HepG2 (cell line): ENCODE results near the gene PCTP. TPM values are rescaled to one million over a fixed set of nuclear protein-coding genes. Genes with fewer than 3 reads are reported as not detected.

ENCODE experiments used
- AGO1 ChIP-seq: fragments of 200-400 bp; formaldehyde crosslinking; IDR thresholded peaks from 2 replicates; pipeline ENCODE4 v1.6.1; 2017; ENCODE audit warnings: mild to moderate bottlenecking, low read depth, low read length, moderate library complexity; ENCODE audit not compliant: poor library complexity, severe bottlenecking
- CREBL2 ChIP-seq: sonication (generic); formaldehyde crosslinking; IDR thresholded peaks from 2 replicates; pipeline ENCODE4 v1.8.1; 2023; ENCODE audit warnings: missing genetic modification reagents, mild to moderate bottlenecking, borderline replicate concordance
- ERF ChIP-seq: IDR thresholded peaks from 2 replicates; pipeline ENCODE4 v1.6.1; 2018; ENCODE audit warnings: missing biosample characterization, missing genetic modification reagents
- GLMP ChIP-seq: sonication (generic); formaldehyde crosslinking; IDR thresholded peaks from 2 replicates; pipeline ENCODE4 v1.9.0; 2021; ENCODE audit warnings: missing genetic modification reagents, mild to moderate bottlenecking, borderline replicate concordance
- MXI1 ChIP-seq: IDR thresholded peaks from 3 replicates; pipeline ENCODE4 v1.6.1; 2012; ENCODE audit warnings: low read depth, low read length, inconsistent platforms, borderline replicate concordance
- PBX2 ChIP-seq: IDR thresholded peaks from 2 replicates; pipeline ENCODE4 v1.6.1; 2016; ENCODE audit warnings: control low read depth
- ZNF138 ChIP-seq: sonication (generic); formaldehyde crosslinking; IDR thresholded peaks from 2 replicates; pipeline ENCODE4 v1.5.0; 2020; ENCODE audit warnings: mild to moderate bottlenecking, low read depth, missing genetic modification reagents
- ZNF276 ChIP-seq: sonication (generic); formaldehyde crosslinking; IDR thresholded peaks from 2 replicates; pipeline ENCODE4 v1.4.0; 2020; ENCODE audit warnings: mild to moderate bottlenecking, low read depth, missing genetic modification reagents
- ZNF567 ChIP-seq: sonication (generic); formaldehyde crosslinking; IDR thresholded peaks from 2 replicates; pipeline ENCODE4 v1.8.1; 2023; ENCODE audit warnings: mild to moderate bottlenecking, missing genetic modification reagents, borderline replicate concordance
- polyA plus RNA-seq, 8 experiments: library from polyadenylated mRNA; depleted of rRNA in 3 of 8; stranded (reverse) in 7 of 8; unstranded in 1 of 8; fragments of >200 nt; fragmentation: Illumina TruSeq in 4 of 8; extraction: Trizol in 4 of 8; gene quantifications; 2 replicates each; pipeline versions ENCODE4 v1.2.1 to v1.2.3, GENCODE V29; 2011 to 2016; ENCODE audit warnings: low read depth in 4 of 8, missing spikeins in 1 of 8, mixed read lengths in 1 of 8; ENCODE audit not compliant: insufficient read depth in 1 of 8
- total RNA-seq, 5 experiments: library from RNA; depleted of rRNA; stranded (reverse); fragments of >200 nt; fragmentation: Illumina TruSeq; extraction: Trizol; gene quantifications; 2 replicates each; pipeline ENCODE4 v1.2.3, GENCODE V29; 2016; ENCODE audit warnings: low read depth in 1 of 5
- TF ChIP-seq, protein P1 (sequence below): IDR thresholded peaks from 2 replicates; pipeline ENCODE4 v1.6.1; 2016; ENCODE audit warnings: missing compliant biosample characterization, missing genetic modification reagents, borderline replicate concordance
- TF ChIP-seq, protein P2 (sequence below), 2 experiments: sonication (generic) in 1 of 2; formaldehyde crosslinking in 1 of 2; IDR thresholded peaks; 2 replicates each; pipeline versions ENCODE4 v1.5.1 to v1.6.1; 2011 to 2020; ENCODE audit warnings: borderline replicate concordance in 1 of 2, low read depth in 1 of 2, low read length in 1 of 2, mild to moderate bottlenecking in 1 of 2, missing genetic modification reagents in 1 of 2, moderate library complexity in 1 of 2
- TF ChIP-seq, protein P3 (sequence below): sonication (generic); formaldehyde crosslinking; IDR thresholded peaks from 2 replicates; pipeline ENCODE4 v1.9.0; 2022; ENCODE audit warnings: missing genetic modification reagents, mild to moderate bottlenecking, borderline replicate concordance
- TF ChIP-seq, protein P4 (sequence below): sonication (generic); formaldehyde crosslinking; conservative IDR thresholded peaks from 2 replicates; pipeline ENCODE4 v1.4.0; 2020; ENCODE audit warnings: missing genetic modification reagents
- TF ChIP-seq, protein P5 (sequence below): sonication (generic); formaldehyde crosslinking; IDR thresholded peaks from 2 replicates; pipeline ENCODE4 v1.5.1; 2020; ENCODE audit warnings: mild to moderate bottlenecking, moderate library complexity, missing genetic modification reagents

The PCTP gene
- total and polyA plus RNA-seq, 2 of the 13 experiments (the other 11 are each of a cell fraction or from before 2014, with no cell fraction given) = 37.1 to 50.7 TPM

- TF ChIP-seq ZNF276 (no peak), ERF (no peak), ZNF567 (no peak), AGO1 (no peak), MXI1 (no peak), CREBL2 (CRISPR knock-in tag) (no peak), GLMP (CRISPR knock-in tag) (no peak), PBX2 (no peak), ZNF138 (CRISPR knock-in tag) (no peak)
- TF ChIP-seq, protein P1, sequence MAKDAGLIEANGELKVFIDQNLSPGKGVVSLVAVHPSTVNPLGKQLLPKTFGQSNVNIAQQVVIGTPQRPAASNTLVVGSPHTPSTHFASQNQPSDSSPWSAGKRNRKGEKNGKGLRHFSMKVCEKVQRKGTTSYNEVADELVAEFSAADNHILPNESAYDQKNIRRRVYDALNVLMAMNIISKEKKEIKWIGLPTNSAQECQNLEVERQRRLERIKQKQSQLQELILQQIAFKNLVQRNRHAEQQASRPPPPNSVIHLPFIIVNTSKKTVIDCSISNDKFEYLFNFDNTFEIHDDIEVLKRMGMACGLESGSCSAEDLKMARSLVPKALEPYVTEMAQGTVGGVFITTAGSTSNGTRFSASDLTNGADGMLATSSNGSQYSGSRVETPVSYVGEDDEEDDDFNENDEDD (CRISPR knock-in tag) = no peak
- TF ChIP-seq, protein P2, sequence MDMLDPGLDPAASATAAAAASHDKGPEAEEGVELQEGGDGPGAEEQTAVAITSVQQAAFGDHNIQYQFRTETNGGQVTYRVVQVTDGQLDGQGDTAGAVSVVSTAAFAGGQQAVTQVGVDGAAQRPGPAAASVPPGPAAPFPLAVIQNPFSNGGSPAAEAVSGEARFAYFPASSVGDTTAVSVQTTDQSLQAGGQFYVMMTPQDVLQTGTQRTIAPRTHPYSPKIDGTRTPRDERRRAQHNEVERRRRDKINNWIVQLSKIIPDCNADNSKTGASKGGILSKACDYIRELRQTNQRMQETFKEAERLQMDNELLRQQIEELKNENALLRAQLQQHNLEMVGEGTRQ (IDR thresholded peaks at IDR 0.05; ENCODE audit: low read depth, low read length) = no peak
- TF ChIP-seq, protein P2 (CRISPR knock-in tag; IDR thresholded peaks at IDR 0.05; ENCODE audit: borderline replicate concordance) = no peak
- TF ChIP-seq, protein P3, sequence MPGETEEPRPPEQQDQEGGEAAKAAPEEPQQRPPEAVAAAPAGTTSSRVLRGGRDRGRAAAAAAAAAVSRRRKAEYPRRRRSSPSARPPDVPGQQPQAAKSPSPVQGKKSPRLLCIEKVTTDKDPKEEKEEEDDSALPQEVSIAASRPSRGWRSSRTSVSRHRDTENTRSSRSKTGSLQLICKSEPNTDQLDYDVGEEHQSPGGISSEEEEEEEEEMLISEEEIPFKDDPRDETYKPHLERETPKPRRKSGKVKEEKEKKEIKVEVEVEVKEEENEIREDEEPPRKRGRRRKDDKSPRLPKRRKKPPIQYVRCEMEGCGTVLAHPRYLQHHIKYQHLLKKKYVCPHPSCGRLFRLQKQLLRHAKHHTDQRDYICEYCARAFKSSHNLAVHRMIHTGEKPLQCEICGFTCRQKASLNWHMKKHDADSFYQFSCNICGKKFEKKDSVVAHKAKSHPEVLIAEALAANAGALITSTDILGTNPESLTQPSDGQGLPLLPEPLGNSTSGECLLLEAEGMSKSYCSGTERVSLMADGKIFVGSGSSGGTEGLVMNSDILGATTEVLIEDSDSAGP (CRISPR knock-in tag) = no peak
- TF ChIP-seq, protein P4, sequence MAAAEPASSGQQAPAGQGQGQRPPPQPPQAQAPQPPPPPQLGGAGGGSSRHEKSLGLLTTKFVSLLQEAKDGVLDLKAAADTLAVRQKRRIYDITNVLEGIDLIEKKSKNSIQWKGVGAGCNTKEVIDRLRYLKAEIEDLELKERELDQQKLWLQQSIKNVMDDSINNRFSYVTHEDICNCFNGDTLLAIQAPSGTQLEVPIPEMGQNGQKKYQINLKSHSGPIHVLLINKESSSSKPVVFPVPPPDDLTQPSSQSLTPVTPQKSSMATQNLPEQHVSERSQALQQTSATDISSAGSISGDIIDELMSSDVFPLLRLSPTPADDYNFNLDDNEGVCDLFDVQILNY (CRISPR knock-in tag) = no peak
- TF ChIP-seq, protein P5, sequence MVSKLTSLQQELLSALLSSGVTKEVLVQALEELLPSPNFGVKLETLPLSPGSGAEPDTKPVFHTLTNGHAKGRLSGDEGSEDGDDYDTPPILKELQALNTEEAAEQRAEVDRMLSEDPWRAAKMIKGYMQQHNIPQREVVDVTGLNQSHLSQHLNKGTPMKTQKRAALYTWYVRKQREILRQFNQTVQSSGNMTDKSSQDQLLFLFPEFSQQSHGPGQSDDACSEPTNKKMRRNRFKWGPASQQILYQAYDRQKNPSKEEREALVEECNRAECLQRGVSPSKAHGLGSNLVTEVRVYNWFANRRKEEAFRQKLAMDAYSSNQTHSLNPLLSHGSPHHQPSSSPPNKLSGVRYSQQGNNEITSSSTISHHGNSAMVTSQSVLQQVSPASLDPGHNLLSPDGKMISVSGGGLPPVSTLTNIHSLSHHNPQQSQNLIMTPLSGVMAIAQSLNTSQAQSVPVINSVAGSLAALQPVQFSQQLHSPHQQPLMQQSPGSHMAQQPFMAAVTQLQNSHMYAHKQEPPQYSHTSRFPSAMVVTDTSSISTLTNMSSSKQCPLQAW (CRISPR knock-in tag) = peak; percentile 91
Observed at GRCh38 chr17:55762086-55762858, 11.4 kb downstream of the PCTP start (continued).
